GM12892 (cell line): Measurements from ENCODE around the gene FGF12.

Experiments
- DNase-seq: peaks from one replicate; pipeline ENCODE4 v3.0.0; 2011; ENCODE audit not compliant: insufficient read length
- FAIRE-seq: peaks from 2 replicates; lab custom pipeline; 2011; peaks lifted over from hg19 to GRCh38; lab: Jason Lieb, UNC
- POLR2A ChIP-seq: IDR thresholded peaks from 2 replicates; pipeline ENCODE4 v1.6.1; 2011; ENCODE audit warnings: low read depth, low read length, control low read depth
- POLR2AphosphoS5 ChIP-seq: IDR thresholded peaks from 2 replicates; pipeline ENCODE4 v1.6.1; 2011; ENCODE audit warnings: low read depth, low read length, control low read depth
- TAF1 ChIP-seq: IDR thresholded peaks from 2 replicates; pipeline ENCODE4 v1.6.1; 2011; ENCODE audit warnings: low read depth, mild to moderate bottlenecking, control low read depth, low read length, borderline replicate concordance

The FGF12 gene

GRCh38 chr3:192261135-192261534, 466.2 kb downstream of the FGF12 start:
- TF ChIP-seq POLR2AphosphoS5 (no peak), POLR2A (no peak), TAF1 (no peak)
- no peak for FAIRE-seq
- no peak for DNase-seq

- TF ChIP-seq TAF1 (no peak), POLR2AphosphoS5 (no peak), POLR2A (no peak)
- FAIRE-seq (no peak), DNase-seq (no peak)
Observed at GRCh38 chr3:192260116-192261010, 467.0 kb downstream of the FGF12 start.

- DNase-seq: no peak
- TF ChIP-seq TAF1 (no peak), POLR2AphosphoS5 (no peak), POLR2A (no peak)
- no peak for FAIRE-seq
Observed at GRCh38 chr3:192259661-192260060, 467.7 kb downstream of the FGF12 start.

DNA sequence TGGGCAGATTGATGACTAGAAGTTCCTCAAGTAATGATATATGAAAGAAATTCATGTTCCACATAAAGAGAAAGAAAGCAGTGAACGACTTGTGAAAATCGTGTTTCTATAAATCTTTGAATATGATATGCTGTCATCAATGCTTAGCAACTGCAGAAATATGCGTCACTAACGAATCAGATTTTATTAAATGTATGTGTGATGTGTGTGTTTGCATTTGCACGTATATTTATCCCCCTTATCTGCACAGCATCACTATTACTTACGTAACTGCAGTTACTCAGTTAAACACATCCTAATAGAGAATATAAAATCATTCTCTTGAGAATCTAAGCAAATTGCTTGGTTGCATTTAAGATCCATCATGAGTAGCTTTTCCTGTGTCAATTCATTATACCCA, 468.6 kb downstream of the FGF12 start:
- FAIRE-seq: no peak

GRCh38 chr3:192255839-192256238, 471.5 kb downstream of the FGF12 start:
- DNase-seq: no peak
- no peak for TF ChIP-seq TAF1
- no peak for TF ChIP-seq POLR2A
- TF ChIP-seq POLR2AphosphoS5: no peak
- FAIRE-seq: no peak

More for the DNA sequence above, 468.6 kb downstream of the FGF12 start:
- DNase-seq: no peak
- TF ChIP-seq TAF1 (no peak), POLR2A (no peak)

GRCh38 chr3:192253138-192253887, 474.0 kb downstream of the FGF12 start:
- TF ChIP-seq TAF1 (no peak), POLR2AphosphoS5 (no peak), POLR2A (no peak)
- FAIRE-seq: no peak
- DNase-seq: no peak

DNA sequence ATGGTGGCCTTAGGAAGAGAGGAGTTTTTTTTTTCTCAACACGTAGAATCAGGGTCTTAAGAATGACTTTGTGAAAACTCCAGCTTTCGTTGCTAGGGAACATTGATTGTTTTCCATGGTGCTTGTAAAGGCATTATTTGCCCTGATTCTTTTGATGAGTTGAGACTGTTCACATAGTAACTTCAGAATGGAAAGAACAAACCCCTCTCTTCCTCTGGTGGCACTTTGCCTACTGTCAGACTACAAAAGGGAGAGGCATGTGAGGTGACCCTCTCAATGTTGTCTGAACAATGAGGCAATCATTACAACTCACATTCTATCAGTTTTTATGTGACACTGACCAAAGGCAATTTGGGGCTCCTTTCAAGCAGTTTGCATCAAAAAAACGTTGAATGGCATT, 477.8 kb downstream of the FGF12 start:
- no peak for DNase-seq
- no peak for FAIRE-seq
- TF ChIP-seq TAF1: no peak
- TF ChIP-seq POLR2A: no peak
- no peak for TF ChIP-seq POLR2AphosphoS5

- TF ChIP-seq TAF1: no peak
- no peak for TF ChIP-seq POLR2A
- TF ChIP-seq POLR2AphosphoS5: no peak
- no peak for DNase-seq
- FAIRE-seq: no peak
Observed at GRCh38 chr3:192246847-192247559, 480.3 kb downstream of the FGF12 start.

- DNase-seq: no peak
- no peak for FAIRE-seq
Observed at GRCh38 chr3:192244591-192244990, 482.8 kb downstream of the FGF12 start.

GRCh38 chr3:192239956-192240355, 487.4 kb downstream of the FGF12 start:
- no peak for FAIRE-seq
- DNase-seq: no peak
- no peak for TF ChIP-seq POLR2A
- TF ChIP-seq TAF1: no peak
- TF ChIP-seq POLR2AphosphoS5: no peak

More at GRCh38 chr3:192244591-192244990, 482.8 kb downstream of the FGF12 start:
- TF ChIP-seq POLR2A (no peak), POLR2AphosphoS5 (no peak), TAF1 (no peak)

- no peak for FAIRE-seq
- no peak for TF ChIP-seq TAF1
- no peak for TF ChIP-seq POLR2AphosphoS5
- no peak for TF ChIP-seq POLR2A
- DNase-seq: no peak
Observed at GRCh38 chr3:192237992-192238608, 489.2 kb downstream of the FGF12 start.
